ENCODE data around the gene SEMA3A.

The SEMA3A gene

GRCh38 chr7:84110400-84110799 lies 84.2 kb downstream of the SEMA3A start:
- Histone ChIP-seq H2AFZ (ENCODE audit: low read depth, low read length, severe bottlenecking) (no peak overlapping the region), H3K36me3 (ENCODE audit: low read length) (no peaks in the 10 kb centered on the region), H3K79me2 (ENCODE audit: insufficient read depth, low read length) (no peaks in the 10 kb centered on the region), H3K4me3 (ENCODE audit: insufficient read depth, low read length, poor library complexity, severe bottlenecking) (no peak overlapping the region), H3K4me2 (ENCODE audit: low read depth, low read length, poor library complexity, severe bottlenecking) (no peak overlapping the region), H3K9me3 (ENCODE audit: insufficient read depth, low read length) (no peaks in the 10 kb centered on the region), H4K20me1 (ENCODE audit: low read depth, low read length) (no peaks in the 10 kb centered on the region), H3K9me2 (replicated peaks; ENCODE audit: insufficient read depth, low read length) (no peaks in the 10 kb centered on the region), H3K27me3 (ENCODE audit: low read length) (no peaks in the 10 kb centered on the region), H3K9ac (ENCODE audit: low read length) (no peak overlapping the region), H3K27ac (ENCODE audit: low read depth, low read length) (no peak overlapping the region), H3F3A (ENCODE audit: insufficient read depth) (no peaks in the 10 kb centered on the region)
- TF ChIP-seq CTCF (IDR thresholded peaks at IDR 0.05; ENCODE audit: insufficient read depth, low read length, poor library complexity, severe bottlenecking) (no peak), EZH2phosphoT487 (conservative IDR thresholded peaks at IDR 0.05; ENCODE audit: low read length) (no peak)

- H3K27ac ChIP-seq (ENCODE audit: low read depth, low read length): no peak overlapping the region
- TF ChIP-seq EZH2phosphoT487 (conservative IDR thresholded peaks at IDR 0.05; ENCODE audit: low read length) (no peak), CTCF (IDR thresholded peaks at IDR 0.05; ENCODE audit: insufficient read depth, low read length, poor library complexity, severe bottlenecking) (no peak)
- no peaks in the 10 kb centered on the region for H3K36me3 ChIP-seq (ENCODE audit: low read length)
- H4K20me1 ChIP-seq (ENCODE audit: low read depth, low read length): no peaks in the 10 kb centered on the region
- H3K4me2 ChIP-seq (ENCODE audit: low read depth, low read length, poor library complexity, severe bottlenecking): no peak overlapping the region
- no peaks in the 10 kb centered on the region for H3K79me2 ChIP-seq (ENCODE audit: insufficient read depth, low read length)
- H3K9me2 ChIP-seq (replicated peaks; ENCODE audit: insufficient read depth, low read length): no peaks in the 10 kb centered on the region
- H3K4me3 ChIP-seq (ENCODE audit: insufficient read depth, low read length, poor library complexity, severe bottlenecking): no peak overlapping the region
- no peaks in the 10 kb centered on the region for H3K27me3 ChIP-seq (ENCODE audit: low read length)
- no peaks in the 10 kb centered on the region for H3K9me3 ChIP-seq (ENCODE audit: insufficient read depth, low read length)
- H3K9ac ChIP-seq (ENCODE audit: low read length): no peak overlapping the region
- no peak overlapping the region for H2AFZ ChIP-seq (ENCODE audit: low read depth, low read length, severe bottlenecking)
- no peaks in the 10 kb centered on the region for H3F3A ChIP-seq (ENCODE audit: insufficient read depth)
Measured at GRCh38 chr7:84108787-84109186, 85.8 kb downstream of the SEMA3A start.

- Histone ChIP-seq H3K36me3 (ENCODE audit: low read length) (no peaks in the 10 kb centered on the region), H2AFZ (ENCODE audit: low read depth, low read length, severe bottlenecking) (no peak overlapping the region), H3K9me2 (replicated peaks; ENCODE audit: insufficient read depth, low read length) (no peaks in the 10 kb centered on the region), H3K4me3 (ENCODE audit: insufficient read depth, low read length, poor library complexity, severe bottlenecking) (no peak overlapping the region), H3K79me2 (ENCODE audit: insufficient read depth, low read length) (no peaks in the 10 kb centered on the region), H3K9ac (ENCODE audit: low read length) (no peak overlapping the region), H3K4me2 (ENCODE audit: low read depth, low read length, poor library complexity, severe bottlenecking) (no peak overlapping the region), H3K27ac (ENCODE audit: low read depth, low read length) (no peak overlapping the region), H4K20me1 (ENCODE audit: low read depth, low read length) (no peaks in the 10 kb centered on the region), H3K9me3 (ENCODE audit: insufficient read depth, low read length) (no peaks in the 10 kb centered on the region), H3F3A (ENCODE audit: insufficient read depth) (no peaks in the 10 kb centered on the region), H3K27me3 (ENCODE audit: low read length) (no peaks in the 10 kb centered on the region)
- TF ChIP-seq EZH2phosphoT487 (conservative IDR thresholded peaks at IDR 0.05; ENCODE audit: low read length) (no peak), CTCF (IDR thresholded peaks at IDR 0.05; ENCODE audit: insufficient read depth, low read length, poor library complexity, severe bottlenecking) (no peak)
Measured at GRCh38 chr7:84108119-84108518, 86.5 kb downstream of the SEMA3A start.

Measured in SU-DHL-6 (cell line).